ENCODE measurements around the gene ZNF326. TPM values are rescaled to one million over a fixed set of nuclear protein-coding genes. Genes with fewer than 3 reads are reported as not detected.
A peak's percentile ranks its signal among the peaks of the same experiment; 100 is the strongest.

ZNF326 gene
- total RNA-seq, 5 donors from 2014 or later (not counting 1 experiment from before 2014, with no cell fraction given), result 16.4 to 41.3 (median 16.8) TPM

GRCh38 chr1:89962742-89963075, 32.2 kb upstream of the ZNF326 start:
- POLR2A ChIA-PET, result no interaction called here
- Mint-ChIP-seq H3K4me1 (peaks cover 13 to 37% (median 29%) of the 10 kb centered on the region in 3 donors), H3K9me3 (peaks cover 0 to 5% (median 0%) of the 10 kb centered on the region in 3 donors), H3K27ac (no peak overlapping the region), H3K4me3 (no peak overlapping the region), H3K27me3 (peaks cover 0 to 10% of the 10 kb centered on the region in 2 donors), H3K36me3 (no peaks in the 10 kb centered on the region)
- Histone ChIP-seq H3K27ac (ENCODE audit: low read length) (no peak overlapping the region), H3K4me1 (ENCODE audit: control insufficient read depth in 1 of 2, extremely low read depth in 1 of 2, insufficient read depth in 2 of 2, low read length in 2 of 2) (peaks cover 0 to 8% of the 10 kb centered on the region in 2 experiments), H3K9me3 (no peaks in the 10 kb centered on the region), H3K36me3 (ENCODE audit: control insufficient read depth in 2 of 2, extremely low read depth in 1 of 2, insufficient read depth in 1 of 2, low read length in 1 of 2) (no peaks in the 10 kb centered on the region), H3K27me3 (replicated peaks in 1 of 2; ENCODE audit: control insufficient read depth in 2 of 2, extremely low read depth in 1 of 2, insufficient read depth in 2 of 2, low read length in 1 of 2) (no peaks in the 10 kb centered on the region), H3K4me3 (ENCODE audit: control insufficient read depth in 1 of 2, extremely low read depth in 1 of 2, low read length in 1 of 2) (no peak overlapping the region)
- WGBS (ENCODE audit: insufficient coverage), result no CpG with 5 or more reads among the region's 1 CpG
- CTCF ChIA-PET, result interaction anchor here in 1 of 2 donors (0.6 kb wide), 1 partner anchor 32 kb away, joined by 3 read pairs; no protein-coding TSS in a partner anchor
- no peak for ATAC-seq (replicated peaks in 1 of 4)
- no peak for DNase-seq

GRCh38 chr1:89965193-89965768, 29.6 kb upstream of the ZNF326 start:
- Mint-ChIP-seq H3K36me3 (no peaks in the 10 kb centered on the region), H3K4me3 (no peak overlapping the region), H3K9me3 (no peaks in the 10 kb centered on the region), H3K27ac (no peak overlapping the region), H3K27me3 (peaks cover 0 to 8% of the 10 kb centered on the region in 2 donors), H3K4me1 (peaks cover 7 to 16% (median 9%) of the 10 kb centered on the region in 3 donors)
- H3K27ac ChIP-seq (ENCODE audit: low read length), result no peak overlapping the region
- no peak overlapping the region for H3K4me3 ChIP-seq (ENCODE audit: control insufficient read depth in 1 of 2, extremely low read depth in 1 of 2, low read length in 1 of 2)
- WGBS (ENCODE audit: insufficient coverage), result no CpG with 5 or more reads among the region's 4 CpGs
- ATAC-seq (replicated peaks in 1 of 4) (no peak), DNase-seq (no peak)
- peaks cover 0 to 3% of the 10 kb centered on the region in 2 experiments for H3K4me1 ChIP-seq (ENCODE audit: control insufficient read depth in 1 of 2, extremely low read depth in 1 of 2, insufficient read depth in 2 of 2, low read length in 2 of 2)
- POLR2A ChIA-PET, result no interaction called here
- no peaks in the 10 kb centered on the region for H3K36me3 ChIP-seq (ENCODE audit: control insufficient read depth in 2 of 2, extremely low read depth in 1 of 2, insufficient read depth in 1 of 2, low read length in 1 of 2)
- H3K9me3 ChIP-seq, result no peaks in the 10 kb centered on the region
- no peaks in the 10 kb centered on the region for H3K27me3 ChIP-seq (replicated peaks in 1 of 2; ENCODE audit: control insufficient read depth in 2 of 2, extremely low read depth in 1 of 2, insufficient read depth in 2 of 2, low read length in 1 of 2)
- CTCF ChIA-PET, result interaction anchor here in 1 of 2 donors (0.6 to 0.7 kb wide), 2 partner anchors 119 to 338 kb away, joined by 4 read pairs; no protein-coding TSS in a partner anchor

GRCh38 chr1:89966656-89967055, 28.3 kb upstream of the ZNF326 start:
- ATAC-seq (replicated peaks in 1 of 4), result peak in 1 of 4 experiments; percentile 48
- 53% methylated on average over 3 of the region's 5 CpGs for WGBS (ENCODE audit: insufficient coverage)

GRCh38 chr1:89971600-89971999, 23.3 kb upstream of the ZNF326 start:
- no peak overlapping the region for H3K4me3 Mint-ChIP-seq
- peaks cover 0 to 3% of the 10 kb centered on the region in 2 donors for H3K27me3 Mint-ChIP-seq
- POLR2A ChIA-PET, result interaction anchor here (0.6 to 0.7 kb wide), 4 partner anchors 82 to 432 kb away, joined by 3 to 4 read pairs (median 4); no protein-coding TSS in a partner anchor
- CTCF ChIA-PET, result interaction anchor here in 1 of 2 donors (0.6 kb wide), 1 partner anchor 207 kb away, joined by 8 read pairs; no protein-coding TSS in a partner anchor
- Histone ChIP-seq H3K27me3 (replicated peaks in 1 of 2; ENCODE audit: control insufficient read depth in 2 of 2, extremely low read depth in 1 of 2, insufficient read depth in 2 of 2, low read length in 1 of 2) (no peaks in the 10 kb centered on the region), H3K4me3 (ENCODE audit: control insufficient read depth in 1 of 2, extremely low read depth in 1 of 2, low read length in 1 of 2) (no peak overlapping the region), H3K9me3 (no peaks in the 10 kb centered on the region), H3K27ac (ENCODE audit: low read length) (no peak overlapping the region), H3K4me1 (ENCODE audit: control insufficient read depth in 1 of 2, extremely low read depth in 1 of 2, insufficient read depth in 2 of 2, low read length in 2 of 2) (no peaks in the 10 kb centered on the region), H3K36me3 (ENCODE audit: control insufficient read depth in 2 of 2, extremely low read depth in 1 of 2, insufficient read depth in 1 of 2, low read length in 1 of 2) (no peaks in the 10 kb centered on the region)
- no peak for ATAC-seq (replicated peaks in 1 of 4)
- peaks cover under 1 to 6% (median 4%) of the 10 kb centered on the region in 3 donors for H3K4me1 Mint-ChIP-seq
- no peaks in the 10 kb centered on the region for H3K9me3 Mint-ChIP-seq
- WGBS (ENCODE audit: insufficient coverage), result no CpG with 5 or more reads among the region's 1 CpG
- no peak for DNase-seq
- no peaks in the 10 kb centered on the region for H3K36me3 Mint-ChIP-seq
- H3K27ac Mint-ChIP-seq, result no peak overlapping the region

More at GRCh38 chr1:89966656-89967055, 28.3 kb upstream of the ZNF326 start:
- Histone ChIP-seq H3K27ac (ENCODE audit: low read length) (no peak overlapping the region), H3K36me3 (ENCODE audit: control insufficient read depth in 2 of 2, extremely low read depth in 1 of 2, insufficient read depth in 1 of 2, low read length in 1 of 2) (no peaks in the 10 kb centered on the region), H3K9me3 (no peaks in the 10 kb centered on the region), H3K4me1 (ENCODE audit: control insufficient read depth in 1 of 2, extremely low read depth in 1 of 2, insufficient read depth in 2 of 2, low read length in 2 of 2) (peaks cover 0 to 3% of the 10 kb centered on the region in 2 experiments), H3K27me3 (replicated peaks in 1 of 2; ENCODE audit: control insufficient read depth in 2 of 2, extremely low read depth in 1 of 2, insufficient read depth in 2 of 2, low read length in 1 of 2) (no peaks in the 10 kb centered on the region), H3K4me3 (ENCODE audit: control insufficient read depth in 1 of 2, extremely low read depth in 1 of 2, low read length in 1 of 2) (no peak overlapping the region)
- Mint-ChIP-seq H3K4me1 (peaks cover 7 to 16% (median 9%) of the 10 kb centered on the region in 3 donors), H3K9me3 (no peaks in the 10 kb centered on the region), H3K4me3 (no peak overlapping the region), H3K27ac (no peak overlapping the region), H3K36me3 (no peaks in the 10 kb centered on the region), H3K27me3 (peaks cover 0 to 8% of the 10 kb centered on the region in 2 donors)
- no peak for DNase-seq
- CTCF ChIA-PET, result no interaction called here
- POLR2A ChIA-PET, result no interaction called here

GRCh38 chr1:89972024-89972423, 22.9 kb upstream of the ZNF326 start:
- H3K4me1 ChIP-seq (ENCODE audit: control insufficient read depth in 1 of 2, extremely low read depth in 1 of 2, insufficient read depth in 2 of 2, low read length in 2 of 2), result no peaks in the 10 kb centered on the region
- no peaks in the 10 kb centered on the region for H3K36me3 Mint-ChIP-seq
- DNase-seq, result no peak
- peaks cover 0 to 3% of the 10 kb centered on the region in 2 donors for H3K27me3 Mint-ChIP-seq
- no peaks in the 10 kb centered on the region for H3K36me3 ChIP-seq (ENCODE audit: control insufficient read depth in 2 of 2, extremely low read depth in 1 of 2, insufficient read depth in 1 of 2, low read length in 1 of 2)
- no peaks in the 10 kb centered on the region for H3K27me3 ChIP-seq (replicated peaks in 1 of 2; ENCODE audit: control insufficient read depth in 2 of 2, extremely low read depth in 1 of 2, insufficient read depth in 2 of 2, low read length in 1 of 2)
- no peak for ATAC-seq (replicated peaks in 1 of 4)
- H3K4me1 Mint-ChIP-seq, result peaks cover 0 to 3% (median 2%) of the 10 kb centered on the region in 3 donors
- H3K9me3 Mint-ChIP-seq, result no peaks in the 10 kb centered on the region
- H3K27ac ChIP-seq (ENCODE audit: low read length), result no peak overlapping the region
- POLR2A ChIA-PET, result interaction anchor here (0.6 to 0.7 kb wide), 5 partner anchors 44 to 432 kb away, joined by 3 to 4 read pairs (median 4); no protein-coding TSS in a partner anchor
- H3K4me3 ChIP-seq (ENCODE audit: control insufficient read depth in 1 of 2, extremely low read depth in 1 of 2, low read length in 1 of 2), result no peak overlapping the region
- no peak overlapping the region for H3K27ac Mint-ChIP-seq
- H3K9me3 ChIP-seq, result no peaks in the 10 kb centered on the region
- CTCF ChIA-PET, result interaction anchor here in 1 of 2 donors (0.6 kb wide), 1 partner anchor 207 kb away, joined by 8 read pairs; no protein-coding TSS in a partner anchor
- H3K4me3 Mint-ChIP-seq, result no peak overlapping the region

- POLR2A ChIA-PET, result no interaction called here
- CTCF ChIA-PET, result no interaction called here
- H3K36me3 Mint-ChIP-seq, result no peaks in the 10 kb centered on the region
- Histone ChIP-seq H3K4me3 (ENCODE audit: control insufficient read depth in 1 of 2, extremely low read depth in 1 of 2, low read length in 1 of 2) (no peak overlapping the region), H3K4me1 (ENCODE audit: control insufficient read depth in 1 of 2, extremely low read depth in 1 of 2, insufficient read depth in 2 of 2, low read length in 2 of 2) (no peaks in the 10 kb centered on the region), H3K9me3 (no peaks in the 10 kb centered on the region), H3K27ac (ENCODE audit: low read length) (no peak overlapping the region), H3K27me3 (replicated peaks in 1 of 2; ENCODE audit: control insufficient read depth in 2 of 2, extremely low read depth in 1 of 2, insufficient read depth in 2 of 2, low read length in 1 of 2) (no peaks in the 10 kb centered on the region), H3K36me3 (ENCODE audit: control insufficient read depth in 2 of 2, extremely low read depth in 1 of 2, insufficient read depth in 1 of 2, low read length in 1 of 2) (no peaks in the 10 kb centered on the region)
- H3K27ac Mint-ChIP-seq, result no peak overlapping the region
- no peak for DNase-seq
- no peak overlapping the region for H3K4me3 Mint-ChIP-seq
- ATAC-seq (replicated peaks in 1 of 4), result no peak
- peaks cover 0 to 3% of the 10 kb centered on the region in 2 donors for H3K27me3 Mint-ChIP-seq
- no peaks in the 10 kb centered on the region for H3K4me1 Mint-ChIP-seq
- H3K9me3 Mint-ChIP-seq, result no peaks in the 10 kb centered on the region
- WGBS (ENCODE audit: insufficient coverage), result 100% methylated on average over 1 of the region's 8 CpGs
Observed at GRCh38 chr1:89973471-89974127, 21.3 kb upstream of the ZNF326 start.
